GM18907 (cell line): Measurements from ENCODE around the gene RCE1.

Source experiments
- ATAC-seq: cut with Tn5 transposase; IDR thresholded peaks from one replicate; pipeline ENCODE4 v1.9.1; 2021; ENCODE audit warnings: mild to moderate bottlenecking, moderate library complexity; ENCODE audit not compliant: unreplicated experiment

RCE1 gene

GRCh38 chr11:66844496-66845142, 1.4 kb downstream of the RCE1 start:
- ATAC-seq: no peak

GRCh38 chr11:66845143-66845875, 2.1 kb downstream of the RCE1 start:
- ATAC-seq: no peak

GRCh38 chr11:66845876-66846212, 2.6 kb downstream of the RCE1 start:
- ATAC-seq: no peak

GRCh38 chr11:66846671-66847091, 3.4 kb downstream of the RCE1 start:
- no peak for ATAC-seq

- no peak for ATAC-seq
Measured at GRCh38 chr11:66847461-66848232, 4.4 kb downstream of the RCE1 start.

- no peak for ATAC-seq
Measured at GRCh38 chr11:66848671-66849500, 5.6 kb downstream of the RCE1 start.

- no peak for ATAC-seq
Measured at GRCh38 chr11:66849501-66850234, 6.4 kb downstream of the RCE1 start.

GRCh38 chr11:66850235-66850587, 7.0 kb downstream of the RCE1 start:
- no peak for ATAC-seq

- ATAC-seq: no peak
Measured at GRCh38 chr11:66850588-66851238, 7.5 kb downstream of the RCE1 start.

- ATAC-seq: no peak
Measured at GRCh38 chr11:66851239-66851596, 8.0 kb downstream of the RCE1 start.

- no peak for ATAC-seq
Measured at GRCh38 chr11:66851698-66852465, 8.6 kb downstream of the RCE1 start.

GRCh38 chr11:66852466-66853241, 9.4 kb downstream of the RCE1 start:
- no peak for ATAC-seq

- no peak for ATAC-seq
Measured at GRCh38 chr11:66853242-66854229, 10.3 kb downstream of the RCE1 start.

- ATAC-seq: no peak
Measured at GRCh38 chr11:66854231-66854661, 11.0 kb downstream of the RCE1 start.

GRCh38 chr11:66854729-66855211, 11.5 kb downstream of the RCE1 start:
- ATAC-seq: no peak

GRCh38 chr11:66855574-66856495, 12.6 kb downstream of the RCE1 start:
- ATAC-seq: peak; percentile 67
